IMR-90 (cell line): ENCODE measurements around the gene TRMT2B. TPM values are rescaled to one million over a fixed set of nuclear protein-coding genes. Genes with fewer than 3 reads are reported as not detected.

ENCODE experiments used
- ATAC-seq: fragments of 200-7000 bp; cut with Tn5 transposase; 2 replicates; pipeline ENCODE4 v1.9.1; 2020; ENCODE audit warnings: low read depth, mild to moderate bottlenecking, moderate library complexity
- BruUV-seq: library from RNA; stranded (reverse); fragments of 400-500 nt; replicated peaks from 2 replicates; lab custom pipeline; 2021; lab: Mats Ljungman, UMichigan
- CTCF ChIA-PET: fragments of 300-600 bp; formaldehyde crosslinking; extraction: SDS; loops from one replicate; lab custom pipeline; 2021; ENCODE audit warnings: antibody characterized with exemption; lab: Yijun Ruan, JAX
- POLR2A ChIA-PET: fragments of 300-600 bp; sonication (Branson Sonifier 250); formaldehyde crosslinking; loops from one replicate; lab custom pipeline; 2022; ENCODE audit warnings: antibody characterized with exemption; ENCODE audit not compliant: unreplicated experiment; lab: Charles Lee
- DNase-seq: peaks from one replicate; pipeline ENCODE4 v3.0.0; 2013
- H2AFZ ChIP-seq: replicated peaks from 2 replicates; pipeline ENCODE3; 2013; ENCODE audit warnings: low read length, mild to moderate bottlenecking; ENCODE audit not compliant: poor library complexity
- H2AK5ac ChIP-seq: 2 replicates; pipeline ENCODE4 v1.6.1; 2013; ENCODE audit warnings: low read depth, low read length, inconsistent platforms
- H2AK9ac ChIP-seq: replicated peaks from 2 replicates; pipeline ENCODE3; 2013; ENCODE audit warnings: mild to moderate bottlenecking, low read depth, low read length, moderate library complexity; ENCODE audit not compliant: poor library complexity
- H2BK120ac ChIP-seq: 2 replicates; pipeline ENCODE4 v1.6.1; 2013; ENCODE audit warnings: low read depth, low read length, inconsistent platforms
- H2BK15ac ChIP-seq: 3 replicates; pipeline ENCODE4 v1.6.1; 2013; ENCODE audit warnings: low read depth, low read length, inconsistent platforms
- H2BK20ac ChIP-seq: 2 replicates; pipeline ENCODE4 v1.6.1; 2013; ENCODE audit warnings: low read depth, mild to moderate bottlenecking, inconsistent platforms, low read length, moderate library complexity
- H2BK5ac ChIP-seq: 2 replicates; pipeline ENCODE4 v1.6.1; 2013; ENCODE audit warnings: mild to moderate bottlenecking, low read depth, low read length, inconsistent platforms; ENCODE audit not compliant: poor library complexity, severe bottlenecking
- H3K14ac ChIP-seq: replicated peaks from 2 replicates; pipeline ENCODE4 v1.6.1; 2013; ENCODE audit warnings: low read depth, low read length, inconsistent platforms
- H3K18ac ChIP-seq: 2 replicates; pipeline ENCODE4 v1.6.1; 2013; ENCODE audit warnings: low read depth, low read length, control low read depth
- H3K23ac ChIP-seq: 2 replicates; pipeline ENCODE4 v1.6.1; 2013; ENCODE audit warnings: low read depth, low read length, inconsistent platforms
- H3K27ac ChIP-seq: 2 replicates; pipeline ENCODE4 v1.5.1; 2013; ENCODE audit warnings: mild to moderate bottlenecking, control low read depth, low read length; ENCODE audit not compliant: insufficient read depth
- H3K27me3 ChIP-seq: 2 replicates; pipeline ENCODE4 v1.6.1; 2013; ENCODE audit warnings: low read length; ENCODE audit not compliant: control insufficient read depth, insufficient read depth
- H3K36me3 ChIP-seq: 2 replicates; pipeline ENCODE4 v1.6.1; 2013; ENCODE audit warnings: low read length, mixed read lengths; ENCODE audit not compliant: control insufficient read depth, insufficient read depth
- H3K4ac ChIP-seq: 2 replicates; pipeline ENCODE4 v1.6.1; 2013; ENCODE audit warnings: low read depth, low read length, inconsistent platforms
- H3K4me1 ChIP-seq: 2 replicates; pipeline ENCODE4 v1.6.1; 2013; ENCODE audit warnings: low read length, mixed read lengths; ENCODE audit not compliant: control insufficient read depth, insufficient read depth
- H3K4me2 ChIP-seq: 2 replicates; pipeline ENCODE4 v1.6.1; 2013; ENCODE audit warnings: low read depth, mild to moderate bottlenecking, control low read depth, low read length, moderate library complexity
- H3K4me3 ChIP-seq: 2 replicates; pipeline ENCODE4 v1.5.1; 2013; ENCODE audit warnings: low read depth, mild to moderate bottlenecking, control low read depth, low read length, moderate library complexity; ENCODE audit not compliant: insufficient read depth
- H3K56ac ChIP-seq: 2 replicates; pipeline ENCODE4 v1.6.1; 2013; ENCODE audit warnings: low read length, inconsistent platforms; ENCODE audit not compliant: insufficient read depth; ENCODE audit errors: extremely low read depth
- H3K79me1 ChIP-seq, 2 experiments: 2 replicates each; pipeline ENCODE4 v1.6.1; 2013; ENCODE audit warnings: low read length in 2 of 2, inconsistent platforms in 1 of 2, low read depth in 1 of 2
- H3K9ac ChIP-seq: 2 replicates; pipeline ENCODE4 v1.6.1; 2013; ENCODE audit warnings: low read depth, low read length, control low read depth
- H3K9me1 ChIP-seq: 2 replicates; pipeline ENCODE4 v1.6.1; 2013; ENCODE audit warnings: low read length, inconsistent platforms; ENCODE audit not compliant: insufficient read depth
- H3K9me3 ChIP-seq: 2 replicates; pipeline ENCODE4 v1.6.1; 2013; ENCODE audit warnings: low read length; ENCODE audit not compliant: control insufficient read depth, insufficient read depth
- H4K20me1 ChIP-seq: 2 replicates; pipeline ENCODE4 v1.6.1; 2013; ENCODE audit warnings: low read length, inconsistent platforms; ENCODE audit not compliant: insufficient read depth
- H4K5ac ChIP-seq: 2 replicates; pipeline ENCODE4 v1.6.1; 2013; ENCODE audit warnings: mild to moderate bottlenecking, low read depth, low read length, control low read depth
- H4K8ac ChIP-seq, 2 experiments: 2 replicates each; pipeline ENCODE4 v1.6.1; 2013; ENCODE audit warnings: low read depth in 2 of 2, low read length in 2 of 2, control low read depth in 1 of 2, inconsistent platforms in 1 of 2
- H4K91ac ChIP-seq: 2 replicates; pipeline ENCODE4 v1.6.1; 2013; ENCODE audit warnings: low read depth, low read length, inconsistent platforms; ENCODE audit not compliant: insufficient read depth
- BHLHE40 ChIP-seq: fragments of 150-350 bp; IDR thresholded peaks from 2 replicates; pipeline ENCODE4 v1.6.1; 2016; ENCODE audit warnings: mild to moderate bottlenecking, low read depth, low read length
- MAFK ChIP-seq: IDR thresholded peaks from 2 replicates; pipeline ENCODE4 v1.6.1; 2012; ENCODE audit warnings: low read depth, low read length, improper control_type of control experiment
- MAZ ChIP-seq: IDR thresholded peaks from 2 replicates; pipeline ENCODE4 v1.6.1; 2012; ENCODE audit warnings: low read depth, mild to moderate bottlenecking, low read length, improper control_type of control experiment, moderate library complexity, borderline replicate concordance
- MXI1 ChIP-seq: IDR thresholded peaks from 2 replicates; pipeline ENCODE4 v1.6.1; 2012; ENCODE audit warnings: low read depth, mild to moderate bottlenecking, low read length, moderate library complexity, borderline replicate concordance
- NFE2L2 ChIP-seq: fragments of 150-350 bp; IDR thresholded peaks from 2 replicates; pipeline ENCODE4 v1.6.1; 2016; ENCODE audit warnings: low read depth, mild to moderate bottlenecking, low read length
- POLR2A ChIP-seq: IDR thresholded peaks from 2 replicates; pipeline ENCODE4 v1.6.1; 2012; ENCODE audit warnings: mild to moderate bottlenecking, low read depth, low read length
- RAD21 ChIP-seq: IDR thresholded peaks from 2 replicates; pipeline ENCODE4 v1.6.1; 2012; ENCODE audit warnings: low read length, improper control_type of control experiment
- RCOR1 ChIP-seq: IDR thresholded peaks from 2 replicates; pipeline ENCODE4 v1.6.1; 2012; ENCODE audit warnings: mild to moderate bottlenecking, low read length, improper control_type of control experiment; ENCODE audit not compliant: insufficient replicate concordance
- RFX5 ChIP-seq: IDR thresholded peaks from 2 replicates; pipeline ENCODE4 v1.8.0; 2012; ENCODE audit warnings: low read depth, mild to moderate bottlenecking, low read length, moderate library complexity
- SMC3 ChIP-seq: fragments of 150-350 bp; IDR thresholded peaks from 2 replicates; pipeline ENCODE4 v1.6.1; 2016; ENCODE audit warnings: low read depth, mild to moderate bottlenecking, antibody characterized with exemption, low read length, moderate library complexity
- WGBS, 2 experiments: methylation state at CpG; one replicate each; pipeline versions ENCODE4 v1.1.5 to v1.1.7; 2013; ENCODE audit warnings: missing lambda C conversion rate in 2 of 2; ENCODE audit not compliant: insufficient read length in 1 of 2; ENCODE audit errors: extremely low coverage in 2 of 2; 5-methylcytosine and 5-hydroxymethylcytosine counted together
- dilution Hi-C: fragments of 300-500 bp; cut with HindIII; formaldehyde crosslinking; loops from one replicate; pipeline ENCODE4 v1.14.3; 2018; ENCODE audit warnings: low sequenced_read_pairs; ENCODE audit not compliant: unreplicated experiment
- in situ Hi-C: fragments of 300-500 bp; cut with MboI; formaldehyde crosslinking; loops from 3 replicates; pipeline ENCODE4 v1.14.3; 2019; ENCODE audit warnings: low sequenced_read_pairs, inconsistent platforms, mixed read lengths
- intact Hi-C: fragments of 100-400 bp; cut with micrococcal nuclease; formaldehyde crosslinking; loops from 2 replicates; pipeline ENCODE4 v1.10.0; 2022
- polyA plus RNA-seq, 3 experiments: library from polyadenylated mRNA; depleted of rRNA; stranded (reverse); fragments of >200 nt; gene quantifications; 2 replicates each; pipeline ENCODE4 v1.2.3, GENCODE V29; 2012; ENCODE audit warnings: low replicate concordance in 1 of 3
- total RNA-seq: library from RNA; depleted of rRNA; stranded (reverse); fragments of >200 nt; gene quantifications from 2 replicates; pipeline ENCODE4 v1.2.3, GENCODE V29; 2012

Gene TRMT2B
- total and polyA plus RNA-seq, 2 of the 4 experiments (the other 2 are of a cell fraction): 7.7 to 13.4 TPM

DNA sequence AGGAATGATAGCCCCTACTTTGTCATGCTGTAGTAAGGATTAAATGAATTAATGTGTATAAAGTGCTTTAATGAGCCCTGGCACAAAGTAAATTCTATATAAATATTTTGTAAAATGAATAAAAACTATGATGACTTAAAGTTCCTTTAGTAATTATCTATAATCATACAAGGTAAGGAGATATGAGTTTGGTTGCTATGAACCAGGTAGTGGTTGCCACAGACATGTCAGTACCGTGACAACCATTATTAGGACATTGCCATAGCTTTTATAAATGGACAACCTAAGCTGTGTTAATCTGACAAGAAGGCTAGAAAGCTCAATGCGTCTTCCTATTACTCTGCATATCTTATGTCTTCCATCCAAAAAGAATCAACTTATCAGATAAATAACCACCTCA lies 82.5 kb downstream of the TRMT2B start, which contains the start of gene ARL13A:
Gene ARL13A, plus strand, starts transcription at position 301 of the 400 bp plus-strand sequence. CDS start 3,982 bp downstream, outside the sequence.
- no peak within 1 kb of the TSS for H4K5ac ChIP-seq
- no peak within 1 kb of the TSS for H3K4ac ChIP-seq
- no peak within 1 kb of the TSS for H3K14ac ChIP-seq
- H2BK15ac ChIP-seq: no peak within 1 kb of the TSS
- CTCF ChIA-PET: interaction anchor here (0.6 kb wide), 1 partner anchor 67 kb away, joined by 4 read pairs; no protein-coding TSS in a partner anchor
- H3K27ac ChIP-seq: no peak within 1 kb of the TSS
- peaks cover 7% of the 10 kb centered on the region for H3K4me1 ChIP-seq
- BruUV-seq: no TSS peak
- WGBS, 2 experiments: no CpG with 5 or more reads among the region's 2 CpGs
- no peaks in the 10 kb centered on the region; the same call in 1 of the 2 replicates for H3K9me1 ChIP-seq
- no peak within 1 kb of the TSS for H3K56ac ChIP-seq
- ATAC-seq: no peak
- H4K8ac ChIP-seq: no peak within 1 kb of the TSS
- intact Hi-C loops (no loop called here), in situ Hi-C loops (no loop called here), dilution Hi-C loops (no loop called here)
- no peak within 1 kb of the TSS for H3K4me2 ChIP-seq
- H2BK5ac ChIP-seq: no peak within 1 kb of the TSS
- no peak within 1 kb of the TSS for H2AFZ ChIP-seq
- no peaks in the 10 kb centered on the region for H3K9me3 ChIP-seq
- no peaks in the 10 kb centered on the region for H3K79me1 ChIP-seq
- no peak within 1 kb of the TSS for H2AK9ac ChIP-seq
- TF ChIP-seq MAZ (no peak), RAD21 (no peak), MAFK (no peak), MXI1 (no peak), SMC3 (no peak), RFX5 (no peak), POLR2A (no peak), RCOR1 (no peak), NFE2L2 (no peak), BHLHE40 (no peak)
- POLR2A ChIA-PET: no interaction called here
- H3K27me3 ChIP-seq: no peaks in the 10 kb centered on the region
- no peak within 1 kb of the TSS for H3K4me3 ChIP-seq
- no peak within 1 kb of the TSS for H2BK120ac ChIP-seq
- H4K20me1 ChIP-seq: no peaks in the 10 kb centered on the region
- H3K9ac ChIP-seq: no peak within 1 kb of the TSS
- no peak within 1 kb of the TSS for H3K18ac ChIP-seq
- H3K36me3 ChIP-seq: no peaks in the 10 kb centered on the region
- DNase-seq: no peak
- no peak within 1 kb of the TSS for H3K23ac ChIP-seq
- H4K91ac ChIP-seq: no peak within 1 kb of the TSS
- no peak within 1 kb of the TSS for H2AK5ac ChIP-seq
- peak within 1 kb of the TSS; percentile 24; the same call in 1 of the 2 replicates for H2BK20ac ChIP-seq
